ENCODE results near the gene SYNE4.
"Not testable (repeated sequence)": the region's sequence is repeated elsewhere in the genome, so short reads cannot be mapped to it uniquely, and the experiment has no call there.

SYNE4 gene

DNA sequence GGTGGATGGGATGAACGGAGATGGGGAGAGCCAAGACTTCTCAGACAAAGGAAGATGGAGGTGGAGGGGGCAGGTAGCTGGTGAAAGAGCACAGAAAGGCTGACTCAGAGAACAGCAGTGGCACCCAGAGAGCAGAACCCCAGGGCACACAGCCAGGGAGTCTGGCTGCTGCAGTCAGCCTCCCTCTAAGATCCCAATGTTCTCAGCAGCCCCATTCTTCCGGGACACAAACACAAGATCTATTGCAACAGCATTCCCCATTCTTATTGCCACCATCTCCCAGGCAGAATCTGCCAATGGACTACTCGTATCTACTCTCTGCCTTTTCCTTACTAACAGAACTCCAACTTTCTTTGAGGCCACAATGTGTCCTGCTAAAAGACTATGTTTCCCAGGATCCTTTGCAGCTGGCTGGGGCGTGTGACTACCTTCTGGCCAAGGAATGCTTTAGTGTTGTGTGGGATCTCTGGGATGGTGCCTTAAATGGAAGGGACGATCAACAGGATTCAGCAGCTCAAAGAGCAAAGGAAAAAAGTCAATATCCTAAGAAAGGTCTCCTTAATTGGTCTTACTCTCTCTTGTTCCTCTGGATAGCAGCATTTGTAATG lies 37.9 kb upstream of the SYNE4 start:
- H3K79me1 ChIP-seq (ENCODE audit: low read depth, low read length) = no peaks in the 10 kb centered on the region
- H3K4me2 ChIP-seq (ENCODE audit: insufficient read depth, low read length, poor library complexity, severe bottlenecking) = no peak overlapping the region
- no peak overlapping the region for H2BK120ac ChIP-seq (ENCODE audit: low read depth, low read length)
- no peak overlapping the region for H3K18ac ChIP-seq (ENCODE audit: low read length)
- no peak overlapping the region for H2BK5ac ChIP-seq (ENCODE audit: low read length)
- no peak overlapping the region for H3K9ac ChIP-seq (ENCODE audit: low read depth, low read length, poor library complexity)
- no peaks in the 10 kb centered on the region for H3K9me3 ChIP-seq (replicated peaks in 1 of 2; ENCODE audit: control insufficient read depth in 2 of 2, insufficient read depth in 1 of 2, low read depth in 1 of 2, low read length in 2 of 2)
- H2BK15ac ChIP-seq (ENCODE audit: low read length) = no peak overlapping the region
- peaks cover 0 to 3% of the 10 kb centered on the region in 2 donors for H3K4me1 ChIP-seq (ENCODE audit: control insufficient read depth in 2 of 2, insufficient read depth in 1 of 2, low read depth in 1 of 2, low read length in 2 of 2)
- no peak overlapping the region for H3K23ac ChIP-seq (ENCODE audit: low read depth, low read length, poor library complexity)
- DNase-seq (ENCODE audit: low spot score) = no peak
- no CpG with 5 or more reads among the region's 5 CpGs for WGBS, 2 donors (ENCODE audit: extremely low coverage in 2 of 2, insufficient read length in 2 of 2, insufficient replicate concordance in 1 of 2)
- H4K8ac ChIP-seq (ENCODE audit: low read depth, low read length) = no peak overlapping the region
- H3K27me3 ChIP-seq (ENCODE audit: control insufficient read depth in 3 of 3, insufficient read depth in 3 of 3, low read depth in 1 of 3, low read length in 3 of 3) = no peaks in the 10 kb centered on the region
- H4K91ac ChIP-seq (ENCODE audit: low read depth, low read length, poor library complexity) = no peak overlapping the region
- H3K4ac ChIP-seq (ENCODE audit: low read length) = no peak overlapping the region
- H3K14ac ChIP-seq (ENCODE audit: low read length) = no peak overlapping the region
- H3K4me3 ChIP-seq (ENCODE audit: low read length in 2 of 2) = no peak overlapping the region
- no peak overlapping the region for H2BK12ac ChIP-seq (ENCODE audit: low read length)
- H2AFZ ChIP-seq (ENCODE audit: low read length) = no peak overlapping the region
- H3K27ac ChIP-seq (replicated peaks; ENCODE audit: low read length) = no peak overlapping the region
- H2AK5ac ChIP-seq (ENCODE audit: low read depth, low read length) = no peak overlapping the region
- H3K36me3 ChIP-seq (replicated peaks in 1 of 2; ENCODE audit: control insufficient read depth in 2 of 2, insufficient read depth in 2 of 2, low read length in 2 of 2) = peaks cover 0 to 9% of the 10 kb centered on the region in 2 donors

DNA sequence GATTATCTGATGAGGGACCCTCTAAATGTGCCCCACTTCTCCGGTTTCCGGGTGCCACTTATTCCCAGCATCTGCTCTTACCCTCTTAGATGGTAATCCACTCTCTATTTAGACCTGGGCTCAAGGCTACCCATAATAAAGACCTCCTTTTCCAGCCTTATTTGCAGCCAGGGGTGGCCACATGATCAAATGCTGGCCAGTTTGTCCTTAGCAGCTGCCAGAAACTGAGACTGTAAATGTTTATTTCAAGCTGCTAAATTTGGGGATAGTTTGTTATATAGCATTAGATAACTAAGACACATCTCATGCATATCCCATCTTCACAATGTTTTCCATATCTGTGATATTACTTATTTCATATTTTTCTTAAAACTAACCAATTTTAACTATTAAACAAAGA lies 35.3 kb upstream of the SYNE4 start:
- no peak overlapping the region for H2AFZ ChIP-seq (ENCODE audit: low read length)
- peaks cover 0 to 3% of the 10 kb centered on the region in 2 donors for H3K4me1 ChIP-seq (ENCODE audit: control insufficient read depth in 2 of 2, insufficient read depth in 1 of 2, low read depth in 1 of 2, low read length in 2 of 2)
- H3K14ac ChIP-seq (ENCODE audit: low read length) = no peak overlapping the region
- H3K27me3 ChIP-seq (ENCODE audit: control insufficient read depth in 3 of 3, insufficient read depth in 3 of 3, low read depth in 1 of 3, low read length in 3 of 3) = no peaks in the 10 kb centered on the region
- WGBS, 2 donors (ENCODE audit: extremely low coverage in 2 of 2, insufficient read length in 2 of 2, insufficient replicate concordance in 1 of 2) = no CpG with 5 or more reads among the region's 2 CpGs
- no peak overlapping the region for H3K4me3 ChIP-seq (ENCODE audit: low read length in 2 of 2)
- H3K27ac ChIP-seq (replicated peaks; ENCODE audit: low read length) = no peak overlapping the region
- H4K91ac ChIP-seq (ENCODE audit: low read depth, low read length, poor library complexity) = no peak overlapping the region
- H3K9ac ChIP-seq (ENCODE audit: low read depth, low read length, poor library complexity) = no peak overlapping the region
- H3K23ac ChIP-seq (ENCODE audit: low read depth, low read length, poor library complexity) = no peak overlapping the region
- no peak overlapping the region for H2AK5ac ChIP-seq (ENCODE audit: low read depth, low read length)
- no peak overlapping the region for H3K18ac ChIP-seq (ENCODE audit: low read length)
- no peak overlapping the region for H2BK120ac ChIP-seq (ENCODE audit: low read depth, low read length)
- H2BK12ac ChIP-seq (ENCODE audit: low read length) = no peak overlapping the region
- H3K4me2 ChIP-seq (ENCODE audit: insufficient read depth, low read length, poor library complexity, severe bottlenecking) = no peak overlapping the region
- H4K8ac ChIP-seq (ENCODE audit: low read depth, low read length) = no peak overlapping the region
- DNase-seq (ENCODE audit: low spot score) = no peak
- no peak overlapping the region for H2BK5ac ChIP-seq (ENCODE audit: low read length)
- peaks cover 0 to 10% of the 10 kb centered on the region in 2 donors for H3K36me3 ChIP-seq (replicated peaks in 1 of 2; ENCODE audit: control insufficient read depth in 2 of 2, insufficient read depth in 2 of 2, low read length in 2 of 2)
- H2BK15ac ChIP-seq (ENCODE audit: low read length) = no peak overlapping the region
- H3K9me3 ChIP-seq (replicated peaks in 1 of 2; ENCODE audit: control insufficient read depth in 2 of 2, insufficient read depth in 1 of 2, low read depth in 1 of 2, low read length in 2 of 2) = no peaks in the 10 kb centered on the region
- peaks cover 2% of the 10 kb centered on the region for H3K79me1 ChIP-seq (ENCODE audit: low read depth, low read length)
- no peak overlapping the region for H3K4ac ChIP-seq (ENCODE audit: low read length)

DNA sequence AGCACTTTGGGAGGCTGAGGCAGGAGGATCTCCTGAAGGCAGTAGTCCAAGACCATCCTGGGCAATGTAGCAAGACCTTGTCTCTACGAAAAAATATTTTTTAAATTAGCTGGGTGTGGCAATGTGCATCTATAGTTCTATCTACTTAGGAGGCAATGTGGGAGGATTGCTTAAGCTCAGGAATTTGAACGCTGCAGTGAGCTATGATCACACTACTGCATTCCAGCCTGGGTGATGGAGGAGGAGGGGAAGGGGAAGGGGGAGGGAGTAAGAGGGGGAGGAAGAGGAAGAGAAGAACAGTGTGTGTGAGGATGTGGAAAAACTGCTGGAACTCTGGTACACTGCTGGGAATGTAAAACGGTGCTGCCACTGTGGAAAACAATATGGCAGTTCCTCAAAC lies 33.2 kb upstream of the SYNE4 start:
- Histone ChIP-seq H4K8ac (ENCODE audit: low read depth, low read length) (no peak overlapping the region), H3K9ac (ENCODE audit: low read depth, low read length, poor library complexity) (no peak overlapping the region), H3K79me1 (ENCODE audit: low read depth, low read length) (peaks cover 2% of the 10 kb centered on the region), H3K27me3 (ENCODE audit: control insufficient read depth in 3 of 3, insufficient read depth in 3 of 3, low read depth in 1 of 3, low read length in 3 of 3) (no peaks in the 10 kb centered on the region), H3K23ac (ENCODE audit: low read depth, low read length, poor library complexity) (no peak overlapping the region), H2BK5ac (ENCODE audit: low read length) (no peak overlapping the region), H2BK15ac (ENCODE audit: low read length) (no peak overlapping the region), H3K14ac (ENCODE audit: low read length) (no peak overlapping the region), H3K4me1 (ENCODE audit: control insufficient read depth in 2 of 2, insufficient read depth in 1 of 2, low read depth in 1 of 2, low read length in 2 of 2) (peaks cover 0 to 3% of the 10 kb centered on the region in 2 donors), H3K9me3 (replicated peaks in 1 of 2; ENCODE audit: control insufficient read depth in 2 of 2, insufficient read depth in 1 of 2, low read depth in 1 of 2, low read length in 2 of 2) (no peaks in the 10 kb centered on the region), H3K27ac (replicated peaks; ENCODE audit: low read length) (peak overlapping the region; percentile 9), H2BK120ac (ENCODE audit: low read depth, low read length) (no peak overlapping the region), H3K18ac (ENCODE audit: low read length) (no peak overlapping the region), H2AFZ (ENCODE audit: low read length) (no peak overlapping the region), H2AK5ac (ENCODE audit: low read depth, low read length) (no peak overlapping the region), H3K36me3 (replicated peaks in 1 of 2; ENCODE audit: control insufficient read depth in 2 of 2, insufficient read depth in 2 of 2, low read length in 2 of 2) (peaks cover 0 to 16% of the 10 kb centered on the region in 2 donors), H3K4me3 (ENCODE audit: low read length in 2 of 2) (no peak overlapping the region), H2BK12ac (ENCODE audit: low read length) (no peak overlapping the region), H3K4me2 (ENCODE audit: insufficient read depth, low read length, poor library complexity, severe bottlenecking) (no peak overlapping the region), H3K4ac (ENCODE audit: low read length) (no peak overlapping the region), H4K91ac (ENCODE audit: low read depth, low read length, poor library complexity) (no peak overlapping the region)
- WGBS, 2 donors (ENCODE audit: extremely low coverage in 2 of 2, insufficient read length in 2 of 2, insufficient replicate concordance in 1 of 2) = no CpG with 5 or more reads among the region's 3 CpGs
- no peak for DNase-seq (ENCODE audit: low spot score)

DNA sequence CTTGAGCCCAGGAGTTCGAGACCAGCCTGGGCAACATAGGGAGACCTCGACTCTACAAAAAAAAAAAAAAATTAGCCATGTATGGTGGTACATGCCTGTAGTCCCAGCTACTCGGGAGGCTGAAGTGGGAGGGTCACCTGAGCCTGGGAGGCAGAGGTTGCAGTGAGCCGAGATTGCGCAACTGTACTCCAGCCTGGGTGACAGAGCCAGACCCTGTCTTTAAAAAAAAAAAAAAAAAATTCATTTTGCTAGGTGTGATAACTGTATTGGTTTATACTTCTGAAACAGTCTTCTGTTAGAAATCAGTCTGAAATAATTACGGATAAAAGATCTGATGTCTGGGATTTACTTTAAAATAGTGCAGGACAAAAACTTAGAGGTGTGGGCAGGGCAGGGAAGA lies 32.5 kb upstream of the SYNE4 start:
- not testable (repeated sequence) for H3K23ac ChIP-seq (ENCODE audit: low read depth, low read length, poor library complexity); H2BK15ac ChIP-seq (ENCODE audit: low read length); H3K27ac ChIP-seq (replicated peaks; ENCODE audit: low read length); H3K9me3 ChIP-seq (replicated peaks in 1 of 2; ENCODE audit: control insufficient read depth in 2 of 2, insufficient read depth in 1 of 2, low read depth in 1 of 2, low read length in 2 of 2); H2AFZ ChIP-seq (ENCODE audit: low read length); DNase-seq (ENCODE audit: low spot score); H3K4me1 ChIP-seq (ENCODE audit: control insufficient read depth in 2 of 2, insufficient read depth in 1 of 2, low read depth in 1 of 2, low read length in 2 of 2); H2BK120ac ChIP-seq (ENCODE audit: low read depth, low read length); H2BK12ac ChIP-seq (ENCODE audit: low read length); H2BK5ac ChIP-seq (ENCODE audit: low read length); H2AK5ac ChIP-seq (ENCODE audit: low read depth, low read length); H3K18ac ChIP-seq (ENCODE audit: low read length); H3K9ac ChIP-seq (ENCODE audit: low read depth, low read length, poor library complexity); H3K14ac ChIP-seq (ENCODE audit: low read length); H3K4ac ChIP-seq (ENCODE audit: low read length); H3K4me2 ChIP-seq (ENCODE audit: insufficient read depth, low read length, poor library complexity, severe bottlenecking); H3K4me3 ChIP-seq (ENCODE audit: low read length in 2 of 2); H3K27me3 ChIP-seq (ENCODE audit: control insufficient read depth in 3 of 3, insufficient read depth in 3 of 3, low read depth in 1 of 3, low read length in 3 of 3); H3K79me1 ChIP-seq (ENCODE audit: low read depth, low read length); H4K91ac ChIP-seq (ENCODE audit: low read depth, low read length, poor library complexity); H4K8ac ChIP-seq (ENCODE audit: low read depth, low read length)
- WGBS, 2 donors (ENCODE audit: extremely low coverage in 2 of 2, insufficient read length in 2 of 2, insufficient replicate concordance in 1 of 2) = no CpG with 5 or more reads among the region's 6 CpGs
- H3K36me3 ChIP-seq (replicated peaks in 1 of 2; ENCODE audit: control insufficient read depth in 2 of 2, insufficient read depth in 2 of 2, low read length in 2 of 2) = peaks cover 0 to 16% of the 10 kb centered on the region in 2 donors
